ENCODE results near the gene CADPS. TPM values are rescaled to one million over a fixed set of nuclear protein-coding genes. Genes with fewer than 3 reads are reported as not detected.

CADPS gene
- total RNA-seq, 2 experiments from 2014 or later, result not detected

GRCh38 chr3:62539762-62540161, 335.5 kb downstream of the CADPS start:
- H3K27me3 Mint-ChIP-seq, result peaks cover 1% of the 10 kb centered on the region
- no peak overlapping the region for H3K4me3 Mint-ChIP-seq
- no peaks in the 10 kb centered on the region for H3K9me3 Mint-ChIP-seq
- H3K4me1 Mint-ChIP-seq, result no peaks in the 10 kb centered on the region
- no peak overlapping the region for H3K27ac Mint-ChIP-seq
- POLR2A ChIA-PET, result no interaction called here
- CTCF ChIA-PET, result interaction anchor here (1.0 kb wide), 1 partner anchor 9 kb away, joined by 3 read pairs; no protein-coding TSS in a partner anchor
- no peak for DNase-seq
- no peaks in the 10 kb centered on the region for H3K36me3 Mint-ChIP-seq (ENCODE audit: low read depth)

- POLR2A ChIA-PET, result no interaction called here
- Mint-ChIP-seq H3K4me3 (no peak overlapping the region), H3K36me3 (ENCODE audit: low read depth) (no peaks in the 10 kb centered on the region)
These were observed 336.4 kb downstream of the CADPS start for GRCh38 chr3:62538691-62539356.

GRCh38 chr3:62534326-62534725, 340.9 kb downstream of the CADPS start:
- H3K27ac Mint-ChIP-seq, result no peak overlapping the region
- POLR2A ChIA-PET, result no interaction called here
- H3K4me3 Mint-ChIP-seq, result no peak overlapping the region
- H3K9me3 Mint-ChIP-seq, result no peaks in the 10 kb centered on the region
- H3K27me3 Mint-ChIP-seq, result no peaks in the 10 kb centered on the region
- CTCF ChIA-PET, result no interaction called here
- no peaks in the 10 kb centered on the region for H3K4me1 Mint-ChIP-seq
- no peaks in the 10 kb centered on the region for H3K36me3 Mint-ChIP-seq (ENCODE audit: low read depth)
- DNase-seq, result no peak

More at GRCh38 chr3:62538691-62539356, 336.4 kb downstream of the CADPS start:
- Mint-ChIP-seq H3K9me3 (no peaks in the 10 kb centered on the region), H3K4me1 (no peaks in the 10 kb centered on the region), H3K27ac (no peak overlapping the region), H3K27me3 (peaks cover 1% of the 10 kb centered on the region)
- no peak for DNase-seq
- CTCF ChIA-PET, result interaction anchor here (1.0 kb wide), 1 partner anchor 9 kb away, joined by 3 read pairs; no protein-coding TSS in a partner anchor

- no peaks in the 10 kb centered on the region for H3K36me3 Mint-ChIP-seq (ENCODE audit: low read depth)
- H3K4me3 Mint-ChIP-seq, result no peak overlapping the region
- POLR2A ChIA-PET, result no interaction called here
- CTCF ChIA-PET, result interaction anchor here (0.7 kb wide), 1 partner anchor 23 kb away, joined by 3 read pairs; no protein-coding TSS in a partner anchor
- H3K9me3 Mint-ChIP-seq, result no peaks in the 10 kb centered on the region
- H3K4me1 Mint-ChIP-seq, result no peaks in the 10 kb centered on the region
- no peaks in the 10 kb centered on the region for H3K27me3 Mint-ChIP-seq
- H3K27ac Mint-ChIP-seq, result no peak overlapping the region
- no peak for DNase-seq
These were observed 342.4 kb downstream of the CADPS start for GRCh38 chr3:62532796-62533195.

GRCh38 chr3:62531981-62532380, 343.2 kb downstream of the CADPS start:
- no peak for DNase-seq
- H3K27me3 Mint-ChIP-seq, result no peaks in the 10 kb centered on the region
- H3K4me3 Mint-ChIP-seq, result no peak overlapping the region
- H3K9me3 Mint-ChIP-seq, result no peaks in the 10 kb centered on the region
- no peak overlapping the region for H3K27ac Mint-ChIP-seq
- H3K36me3 Mint-ChIP-seq (ENCODE audit: low read depth), result no peaks in the 10 kb centered on the region
- H3K4me1 Mint-ChIP-seq, result no peaks in the 10 kb centered on the region
- ChIA-PET POLR2A (no interaction called here), CTCF (no interaction called here)

- no peak for DNase-seq
- H3K27ac Mint-ChIP-seq, result no peak overlapping the region
- no peak overlapping the region for H3K4me3 Mint-ChIP-seq
- CTCF ChIA-PET, result no interaction called here
- H3K4me1 Mint-ChIP-seq, result no peaks in the 10 kb centered on the region
- H3K9me3 Mint-ChIP-seq, result no peaks in the 10 kb centered on the region
- POLR2A ChIA-PET, result no interaction called here
- no peaks in the 10 kb centered on the region for H3K36me3 Mint-ChIP-seq (ENCODE audit: low read depth)
- no peaks in the 10 kb centered on the region for H3K27me3 Mint-ChIP-seq
These were observed 343.7 kb downstream of the CADPS start for GRCh38 chr3:62531493-62531892.

GRCh38 chr3:62529230-62529629, 346.0 kb downstream of the CADPS start:
- Mint-ChIP-seq H3K27ac (no peak overlapping the region), H3K4me1 (no peaks in the 10 kb centered on the region), H3K36me3 (ENCODE audit: low read depth) (no peaks in the 10 kb centered on the region), H3K9me3 (no peaks in the 10 kb centered on the region), H3K27me3 (no peaks in the 10 kb centered on the region), H3K4me3 (no peak overlapping the region)
- ChIA-PET POLR2A (no interaction called here), CTCF (no interaction called here)
- DNase-seq, result peak; percentile 13

- no peak for DNase-seq
- Mint-ChIP-seq H3K4me3 (no peak overlapping the region), H3K36me3 (ENCODE audit: low read depth) (no peaks in the 10 kb centered on the region), H3K27ac (no peak overlapping the region), H3K4me1 (no peaks in the 10 kb centered on the region), H3K9me3 (no peaks in the 10 kb centered on the region), H3K27me3 (no peaks in the 10 kb centered on the region)
- ChIA-PET POLR2A (no interaction called here), CTCF (no interaction called here)
These were observed 347.7 kb downstream of the CADPS start for GRCh38 chr3:62527474-62527873.

- H3K4me3 Mint-ChIP-seq, result no peak overlapping the region
- no peaks in the 10 kb centered on the region for H3K36me3 Mint-ChIP-seq (ENCODE audit: low read depth)
- no peak for DNase-seq
- CTCF ChIA-PET, result no interaction called here
- no peaks in the 10 kb centered on the region for H3K27me3 Mint-ChIP-seq
- H3K4me1 Mint-ChIP-seq, result no peaks in the 10 kb centered on the region
- no peaks in the 10 kb centered on the region for H3K9me3 Mint-ChIP-seq
- POLR2A ChIA-PET, result no interaction called here
- no peak overlapping the region for H3K27ac Mint-ChIP-seq
These were observed 349.9 kb downstream of the CADPS start for GRCh38 chr3:62525281-62525680.

- no peak overlapping the region for H3K4me3 Mint-ChIP-seq
- H3K27ac Mint-ChIP-seq, result no peak overlapping the region
- H3K4me1 Mint-ChIP-seq, result no peaks in the 10 kb centered on the region
- no peak for DNase-seq
- no peaks in the 10 kb centered on the region for H3K36me3 Mint-ChIP-seq (ENCODE audit: low read depth)
- CTCF ChIA-PET, result no interaction called here
- POLR2A ChIA-PET, result no interaction called here
- H3K9me3 Mint-ChIP-seq, result no peaks in the 10 kb centered on the region
- no peaks in the 10 kb centered on the region for H3K27me3 Mint-ChIP-seq
These were observed 351.5 kb downstream of the CADPS start for GRCh38 chr3:62523672-62524071.

GRCh38 chr3:62521464-62522105, 353.6 kb downstream of the CADPS start:
- Mint-ChIP-seq H3K27ac (no peak overlapping the region), H3K36me3 (ENCODE audit: low read depth) (no peaks in the 10 kb centered on the region), H3K27me3 (peaks cover 3% of the 10 kb centered on the region), H3K4me1 (no peaks in the 10 kb centered on the region), H3K9me3 (no peaks in the 10 kb centered on the region), H3K4me3 (no peak overlapping the region)
- ChIA-PET POLR2A (no interaction called here), CTCF (no interaction called here)
- DNase-seq, result no peak

- H3K27me3 Mint-ChIP-seq, result peaks cover 2% of the 10 kb centered on the region
- ChIA-PET POLR2A (no interaction called here), CTCF (no interaction called here)
- H3K27ac Mint-ChIP-seq, result no peak overlapping the region
- H3K9me3 Mint-ChIP-seq, result no peaks in the 10 kb centered on the region
- H3K4me1 Mint-ChIP-seq, result no peaks in the 10 kb centered on the region
- no peak overlapping the region for H3K4me3 Mint-ChIP-seq
- no peak for DNase-seq
- no peaks in the 10 kb centered on the region for H3K36me3 Mint-ChIP-seq (ENCODE audit: low read depth)
These were observed 371.7 kb downstream of the CADPS start for GRCh38 chr3:62503516-62503915.

GRCh38 chr3:62502315-62503300, 372.6 kb downstream of the CADPS start:
- H3K36me3 Mint-ChIP-seq (ENCODE audit: low read depth), result no peaks in the 10 kb centered on the region
- no peaks in the 10 kb centered on the region for H3K4me1 Mint-ChIP-seq
- no peaks in the 10 kb centered on the region for H3K9me3 Mint-ChIP-seq
- ChIA-PET POLR2A (no interaction called here), CTCF (no interaction called here)
- H3K27ac Mint-ChIP-seq, result no peak overlapping the region
- H3K4me3 Mint-ChIP-seq, result no peak overlapping the region
- peaks cover 2% of the 10 kb centered on the region for H3K27me3 Mint-ChIP-seq
- no peak for DNase-seq
